HCT116 (cell line): Measurements from ENCODE around the gene DTNBP1. TPM values are rescaled to one million over a fixed set of nuclear protein-coding genes. Genes with fewer than 3 reads are reported as not detected.

Source experiments
- ATAC-seq: fragments of 200-7000 bp; cut with Tn5 transposase; 2 replicates; pipeline ENCODE4 v1.9.1; 2020; ENCODE audit warnings: mild to moderate bottlenecking, moderate library complexity
- BruUV-seq: library from RNA; stranded (reverse); fragments of 400-500 nt; replicated peaks from 2 replicates; lab custom pipeline; 2021; lab: Mats Ljungman, UMichigan
- CTCF ChIA-PET: fragments of 300-600 bp; sonication (Branson Sonifier 250); formaldehyde crosslinking; loops from one replicate; lab custom pipeline; 2021; ENCODE audit warnings: antibody characterized with exemption; lab: Charles Lee
- POLR2A ChIA-PET: fragments of 300-600, 350-600 bp; sonication (Branson Sonifier 250); formaldehyde crosslinking; loops from one replicate; lab custom pipeline; 2021; ENCODE audit warnings: antibody characterized with exemption; lab: Charles Lee
- RAD21 ChIA-PET, 2 experiments: fragments of 300-600 bp; sonication (Branson Sonifier 250); formaldehyde crosslinking; loops; one replicate each; lab custom pipeline; 2023; ENCODE audit warnings: low total read pairs in 2 of 2; ENCODE audit not compliant: uncharacterized antibody in 2 of 2, unreplicated experiment in 2 of 2, low non-redundant PET in 1 of 2; lab: Charles Lee
- DNase-seq: peaks from one replicate; pipeline ENCODE4 v3.0.0-alpha.2; 2010; ENCODE audit warnings: low read depth, low spot score
- H2AFZ ChIP-seq: fragments of 200-600 bp; shearing (Covaris generic), sonication (generic); 2 replicates; pipeline ENCODE4 v1.6.1; 2017; ENCODE audit warnings: low read depth, mixed run types, mixed read lengths, antibody characterized with exemption, low read length; ENCODE audit not compliant: poor library complexity, severe bottlenecking
- H3K27ac ChIP-seq: 2 replicates; pipeline ENCODE4 v1.5.1; 2012; ENCODE audit warnings: low read depth, low read length
- H3K27me3 ChIP-seq: fragments of 200-600 bp; sonication (generic); 2 replicates; pipeline ENCODE4 v1.6.1; 2016; ENCODE audit warnings: mixed run types, low read length, mixed read lengths; ENCODE audit not compliant: insufficient read depth
- H3K36me3 ChIP-seq, 2 experiments: fragments of 200-500 bp in 1 of 2; fragments of 200-600 bp in 1 of 2; sonication (Bioruptor generic) in 1 of 2; sonication (generic) in 1 of 2; 2 replicates each; pipeline versions ENCODE4 v1.5.1 to v1.6.1; 2014 to 2016; ENCODE audit warnings: low read length in 2 of 2, inconsistent platforms in 1 of 2, mixed read lengths in 1 of 2, mixed run types in 1 of 2; ENCODE audit not compliant: insufficient read depth in 2 of 2, control insufficient read depth in 1 of 2
- H3K4me1 ChIP-seq, 2 experiments: fragments of 200-600 bp in 1 of 2; sonication (generic) in 1 of 2; 2 replicates each; pipeline versions ENCODE4 v1.5.1 to v1.6.1; 2012 to 2017; ENCODE audit warnings: low read length in 2 of 2, inconsistent platforms in 1 of 2, mild to moderate bottlenecking in 1 of 2, mixed read lengths in 1 of 2, mixed run types in 1 of 2, moderate library complexity in 1 of 2; ENCODE audit not compliant: insufficient read depth in 2 of 2, control insufficient read depth in 1 of 2
- H3K4me2 ChIP-seq: fragments of 200-600 bp; sonication (generic); 2 replicates; pipeline ENCODE4 v1.6.1; 2017; ENCODE audit warnings: mixed run types, low read length, mixed read lengths
- H3K4me3 ChIP-seq, 2 experiments: fragments of 200-600 bp in 1 of 2; sonication (generic) in 1 of 2; replicated peaks in 1 of 2; 2 replicates each; pipeline ENCODE4 v1.5.1; 2011 to 2016; ENCODE audit warnings: low read length in 2 of 2, control low read depth in 1 of 2, low read depth in 1 of 2, mild to moderate bottlenecking in 1 of 2, mixed read lengths in 1 of 2, mixed run types in 1 of 2
- H3K79me2 ChIP-seq: fragments of 200-600 bp; sonication (generic); 2 replicates; pipeline ENCODE4 v1.6.1; 2017; ENCODE audit warnings: mild to moderate bottlenecking, mixed run types, low read length, moderate library complexity, mixed read lengths; ENCODE audit not compliant: insufficient read depth
- H3K9ac ChIP-seq: fragments of 200-600 bp; sonication (generic); 2 replicates; pipeline ENCODE4 v1.6.1; 2016; ENCODE audit warnings: low read length, mixed read lengths
- H3K9me2 ChIP-seq: fragments of 200-600 bp; sonication (generic), shearing (Covaris generic); 2 replicates; pipeline ENCODE4 v1.6.1; 2017; ENCODE audit warnings: mixed run types, mild to moderate bottlenecking, moderate library complexity; ENCODE audit not compliant: insufficient read depth
- H3K9me3 ChIP-seq, 2 experiments: fragments of 200-500 bp in 1 of 2; fragments of 200-600 bp in 1 of 2; sonication (Bioruptor generic) in 1 of 2; sonication (generic) in 1 of 2; 2 replicates each; pipeline ENCODE4 v1.6.1; 2014 to 2017; ENCODE audit warnings: low read length in 2 of 2, mixed read lengths in 2 of 2, inconsistent platforms in 1 of 2, low read depth in 1 of 2, mild to moderate bottlenecking in 1 of 2, mixed run types in 1 of 2, moderate library complexity in 1 of 2; ENCODE audit not compliant: control insufficient read depth in 1 of 2, insufficient read depth in 1 of 2
- H4K20me1 ChIP-seq: fragments of 200-600 bp; sonication (generic), shearing (Covaris generic); 2 replicates; pipeline ENCODE4 v1.6.1; 2017; ENCODE audit warnings: mixed run types, mild to moderate bottlenecking, moderate library complexity; ENCODE audit not compliant: insufficient read depth
- CBX3 ChIP-seq: IDR thresholded peaks from 2 replicates; pipeline ENCODE4 v1.6.1; 2012; ENCODE audit warnings: low read depth
- EGR1 ChIP-seq: IDR thresholded peaks from 2 replicates; pipeline ENCODE4 v1.6.1; 2012; ENCODE audit warnings: low read depth
- POLR2A ChIP-seq: IDR thresholded peaks from 2 replicates; pipeline ENCODE4 v1.7.0; 2011; ENCODE audit warnings: borderline replicate concordance; ENCODE audit not compliant: insufficient read depth, insufficient read length; ENCODE audit errors: extremely low read depth
- RAD21 ChIP-seq: IDR thresholded peaks from 2 replicates; pipeline ENCODE4 v1.6.1; 2012; ENCODE audit warnings: low read depth, mild to moderate bottlenecking
- REST ChIP-seq: IDR thresholded peaks from 2 replicates; pipeline ENCODE4 v1.6.1; 2012; ENCODE audit warnings: low read depth
- SIN3A ChIP-seq: IDR thresholded peaks from 2 replicates; pipeline ENCODE4 v1.6.1; 2012; ENCODE audit warnings: low read depth
- SRF ChIP-seq: IDR thresholded peaks from 2 replicates; pipeline ENCODE4 v1.6.1; 2012; ENCODE audit warnings: low read depth
- ZBTB33 ChIP-seq: IDR thresholded peaks from 2 replicates; pipeline ENCODE4 v1.6.1; 2011; ENCODE audit warnings: mild to moderate bottlenecking, low read length, moderate library complexity; ENCODE audit not compliant: insufficient replicate concordance; ENCODE audit errors: extremely low read depth
- intact Hi-C: fragments of 100-400 bp; cut with micrococcal nuclease; formaldehyde crosslinking; loops from 2 replicates; pipeline ENCODE4 v1.10.0; 2022
- total RNA-seq: library from RNA; stranded (reverse); gene quantifications from one replicate; pipeline ENCODE4 v1.2.1, GENCODE V29; 2021; ENCODE audit not compliant: unreplicated experiment
- TF ChIP-seq, protein P1 (sequence below): IDR thresholded peaks from 2 replicates; pipeline ENCODE4 v1.6.1; 2012

The DTNBP1 gene
- total RNA-seq, 1 experiment from 2014 or later, result 16.7 TPM

- H4K20me1 ChIP-seq, result no peaks in the 10 kb centered on the region
- ATAC-seq (no peak), DNase-seq (no peak)
- H3K9me3 ChIP-seq, result no peaks in the 10 kb centered on the region
- ChIA-PET POLR2A (no interaction called here), CTCF (no interaction called here), RAD21 (no interaction called here)
- H2AFZ ChIP-seq, result no peak overlapping the region
- H3K79me2 ChIP-seq, result no peaks in the 10 kb centered on the region
- no peaks in the 10 kb centered on the region for H3K27me3 ChIP-seq
- no peak overlapping the region for H3K9ac ChIP-seq
- H3K27ac ChIP-seq, result no peak overlapping the region
- H3K4me1 ChIP-seq, result no peaks in the 10 kb centered on the region
- intact Hi-C loops, result loop anchor here (10.0 kb wide), 2 partner anchors 375 to 1505 kb away; no protein-coding TSS in a partner anchor
- no peaks in the 10 kb centered on the region for H3K9me2 ChIP-seq
- H3K4me2 ChIP-seq, result no peak overlapping the region
- H3K36me3 ChIP-seq, result no peaks in the 10 kb centered on the region
- BruUV-seq, result no TSS peak
- H3K4me3 ChIP-seq, result no peak overlapping the region
- TF ChIP-seq CBX3 (no peak), SIN3A (no peak), ZBTB33 (no peak), RAD21 (no peak), SRF (no peak), EGR1 (no peak), REST (no peak), POLR2A (no peak)
- TF ChIP-seq, protein P1, sequence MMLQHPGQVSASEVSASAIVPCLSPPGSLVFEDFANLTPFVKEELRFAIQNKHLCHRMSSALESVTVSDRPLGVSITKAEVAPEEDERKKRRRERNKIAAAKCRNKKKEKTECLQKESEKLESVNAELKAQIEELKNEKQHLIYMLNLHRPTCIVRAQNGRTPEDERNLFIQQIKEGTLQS, result no peak
Measured at GRCh38 chr6:15629487-15629886, 33.3 kb downstream of the DTNBP1 start.
